Measurements from ENCODE around the gene JPH3.

- TF ChIP-seq CTCF (conservative IDR thresholded peaks at IDR 0.05; ENCODE audit: low read depth, low read length) (no peak), EZH2 (IDR thresholded peaks at IDR 0.05; ENCODE audit: borderline replicate concordance, low read depth, low read length, poor library complexity, severe bottlenecking) (no peak)
These were observed 86.8 kb downstream of the JPH3 start for GRCh38 chr16:87688876-87689815.

Measured in A673 (cell line).